ENCODE measurements around the gene IGFBP5.

DNA sequence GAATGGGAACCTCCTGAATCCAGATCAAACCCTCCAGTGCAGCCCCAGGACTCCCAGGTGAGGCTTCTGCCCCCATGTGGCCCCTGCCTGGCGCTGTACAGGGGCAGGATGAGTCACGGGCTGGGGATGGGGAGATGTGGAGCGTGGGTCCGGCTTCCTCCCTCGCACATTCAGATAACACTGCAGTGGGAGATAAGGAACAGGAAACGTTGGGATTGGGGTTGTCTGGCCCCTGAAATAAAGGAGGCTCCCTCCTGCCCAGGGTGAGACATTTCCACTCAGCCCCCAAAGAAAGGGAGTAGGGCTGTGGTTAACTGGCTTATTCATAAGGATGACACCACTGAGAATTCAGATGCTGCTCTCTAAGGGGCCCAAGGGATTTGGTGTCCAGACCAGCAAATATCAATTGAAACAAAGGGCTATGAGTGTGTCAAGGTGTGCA is 30.7 kb downstream of the IGFBP5 start:
- TF ChIP-seq, protein P1, sequence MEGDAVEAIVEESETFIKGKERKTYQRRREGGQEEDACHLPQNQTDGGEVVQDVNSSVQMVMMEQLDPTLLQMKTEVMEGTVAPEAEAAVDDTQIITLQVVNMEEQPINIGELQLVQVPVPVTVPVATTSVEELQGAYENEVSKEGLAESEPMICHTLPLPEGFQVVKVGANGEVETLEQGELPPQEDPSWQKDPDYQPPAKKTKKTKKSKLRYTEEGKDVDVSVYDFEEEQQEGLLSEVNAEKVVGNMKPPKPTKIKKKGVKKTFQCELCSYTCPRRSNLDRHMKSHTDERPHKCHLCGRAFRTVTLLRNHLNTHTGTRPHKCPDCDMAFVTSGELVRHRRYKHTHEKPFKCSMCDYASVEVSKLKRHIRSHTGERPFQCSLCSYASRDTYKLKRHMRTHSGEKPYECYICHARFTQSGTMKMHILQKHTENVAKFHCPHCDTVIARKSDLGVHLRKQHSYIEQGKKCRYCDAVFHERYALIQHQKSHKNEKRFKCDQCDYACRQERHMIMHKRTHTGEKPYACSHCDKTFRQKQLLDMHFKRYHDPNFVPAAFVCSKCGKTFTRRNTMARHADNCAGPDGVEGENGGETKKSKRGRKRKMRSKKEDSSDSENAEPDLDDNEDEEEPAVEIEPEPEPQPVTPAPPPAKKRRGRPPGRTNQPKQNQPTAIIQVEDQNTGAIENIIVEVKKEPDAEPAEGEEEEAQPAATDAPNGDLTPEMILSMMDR (conservative IDR thresholded peaks at IDR 0.05; ENCODE audit: low read length): peak; percentile 35; the same call in 1 of the 2 replicates
- no peak for TF ChIP-seq EZH2phosphoT487 (IDR thresholded peaks at IDR 0.05; ENCODE audit: borderline replicate concordance, low read depth, low read length)
